Stomach (tissue), 19 donors: Measurements from ENCODE around the gene LMOD2. TPM values are rescaled to one million over a fixed set of nuclear protein-coding genes. Genes with fewer than 3 reads are reported as not detected.

Source experiments
- DNase-seq, 2 donors: peaks; one replicate each; pipeline versions ENCODE4 v3.0.0 to v3.0.0-alpha.2; 2013 to 2019
- H3K27ac ChIP-seq, 5 donors: fragments of 200-600 bp in 4 of 5; sonication (generic) in 4 of 5; one replicate each; pipeline ENCODE4 v1.5.1; 2013 to 2019; ENCODE audit warnings: mild to moderate bottlenecking in 1 of 5, moderate library complexity in 1 of 5
- H3K27me3 ChIP-seq, 3 donors: fragments of 200-600 bp; sonication (generic); one replicate each; pipeline ENCODE4 v1.5.1; 2017 to 2019; ENCODE audit warnings: mixed run types in 1 of 3
- H3K36me3 ChIP-seq, 4 donors: fragments of 200-600 bp; sonication (generic); 1 replicate in 3 of 4; 2 replicates in 1 of 4; pipeline ENCODE4 v1.5.1; 2016 to 2019
- H3K4me1 ChIP-seq, 4 donors: fragments of 200-600 bp; sonication (generic); one replicate each; pipeline ENCODE4 v1.5.1; 2016 to 2019
- H3K4me3 ChIP-seq, 4 donors: fragments of 200-600 bp; sonication (generic) in 3 of 4; one replicate each; pipeline ENCODE4 v1.5.1; 2016 to 2019; ENCODE audit warnings: mild to moderate bottlenecking in 1 of 4
- H3K9me3 ChIP-seq, 4 donors: fragments of 200-600 bp; sonication (generic); one replicate each; pipeline ENCODE4 v1.5.1; 2016 to 2019
- EP300 ChIP-seq: sonication (generic); formaldehyde crosslinking; IDR thresholded peaks from one replicate; pipeline ENCODE4 v1.6.1; 2017; ENCODE audit warnings: antibody characterized with exemption
- POLR2A ChIP-seq, 4 donors: fragments of 450-650 bp; IDR thresholded peaks; one replicate each; pipeline ENCODE4 v1.6.1; 2016; ENCODE audit warnings: antibody characterized with exemption in 4 of 4, control low read depth in 2 of 4, mild to moderate bottlenecking in 1 of 4, moderate library complexity in 1 of 4
- POLR2AphosphoS5 ChIP-seq, 3 donors: sonication (generic); formaldehyde crosslinking; IDR thresholded peaks; one replicate each; pipeline ENCODE4 v1.6.1; 2016; ENCODE audit warnings: antibody characterized with exemption in 3 of 3
- WGBS, 5 donors: extraction: QIAGEN DNeasy Blood & Tissue Kit in 3 of 5; methylation state at CpG; one replicate each; pipeline versions ENCODE4 v1.1.5 to v1.1.7; 2013 to 2018; 5-methylcytosine and 5-hydroxymethylcytosine counted together
- intact Hi-C: fragments of 100-400 bp; cut with DNase I; formaldehyde crosslinking; loops from one replicate; pipeline ENCODE4 v1.15.1; 2023; ENCODE audit warnings: low total_unique reads
- long read RNA-seq, 10 donors: transcript quantifications; one replicate each; lab custom pipeline, GENCODE V29; 2026
- polyA plus RNA-seq, 3 donors: library from polyadenylated mRNA; stranded (reverse); fragments of 200-250 nt; gene quantifications; one replicate each; pipeline ENCODE4 v1.2.3, GENCODE V29; 2013
- total RNA-seq, 5 donors: library from RNA; depleted of rRNA; stranded (reverse); fragments of >200 nt; gene quantifications; one replicate each; pipeline versions ENCODE4 v1.1.0 to v1.2.3, GENCODE V29; 2014 to 2016
- TF ChIP-seq, protein P1 (sequence below), 7 experiments: fragments of 450-650 bp in 4 of 7; fragments of 200-600 bp in 3 of 7; sonication (generic) in 3 of 7; IDR thresholded peaks; one replicate each; pipeline ENCODE4 v1.5.1; 2016 to 2019; ENCODE audit warnings: antibody characterized with exemption in 7 of 7, control low read depth in 2 of 7, mild to moderate bottlenecking in 1 of 7
- donor health status: healthy with polysubstance abuse.
- donor health status: Bipolar disorder and iron deficiency.
- donor health status: healthy.

Gene LMOD2
- total RNA-seq: not detected
- under 1 TPM; 0.05 to 0.46 (median 0.12) TPM for polyA plus RNA-seq
- long read RNA-seq, donor 1: 0 reads
- long read RNA-seq, donor 2: 0 reads
- long read RNA-seq, donor 3: 0 reads
- long read RNA-seq, donor 4: 0 reads
- long read RNA-seq, donor 5: 0 reads
- long read RNA-seq, donor 6: 0 reads
- long read RNA-seq, donor 7: 0 reads
- long read RNA-seq, donor 8: 0 reads
- long read RNA-seq, donor 9: 0 reads
- long read RNA-seq, donor 10: 0 reads

- Histone ChIP-seq H3K4me1 (no peaks in the 10 kb centered on the region), H3K36me3 (no peaks in the 10 kb centered on the region), H3K27ac (no peak within 1 kb of the TSS), H3K4me3 (no peak within 1 kb of the TSS), H3K27me3 (no peaks in the 10 kb centered on the region), H3K9me3 (no peaks in the 10 kb centered on the region)
- TF ChIP-seq POLR2AphosphoS5 (IDR thresholded peaks at IDR 0.05) (no peak), POLR2A (IDR thresholded peaks at IDR 0.05) (no peak), EP300 (no peak)
- TF ChIP-seq, protein P1, sequence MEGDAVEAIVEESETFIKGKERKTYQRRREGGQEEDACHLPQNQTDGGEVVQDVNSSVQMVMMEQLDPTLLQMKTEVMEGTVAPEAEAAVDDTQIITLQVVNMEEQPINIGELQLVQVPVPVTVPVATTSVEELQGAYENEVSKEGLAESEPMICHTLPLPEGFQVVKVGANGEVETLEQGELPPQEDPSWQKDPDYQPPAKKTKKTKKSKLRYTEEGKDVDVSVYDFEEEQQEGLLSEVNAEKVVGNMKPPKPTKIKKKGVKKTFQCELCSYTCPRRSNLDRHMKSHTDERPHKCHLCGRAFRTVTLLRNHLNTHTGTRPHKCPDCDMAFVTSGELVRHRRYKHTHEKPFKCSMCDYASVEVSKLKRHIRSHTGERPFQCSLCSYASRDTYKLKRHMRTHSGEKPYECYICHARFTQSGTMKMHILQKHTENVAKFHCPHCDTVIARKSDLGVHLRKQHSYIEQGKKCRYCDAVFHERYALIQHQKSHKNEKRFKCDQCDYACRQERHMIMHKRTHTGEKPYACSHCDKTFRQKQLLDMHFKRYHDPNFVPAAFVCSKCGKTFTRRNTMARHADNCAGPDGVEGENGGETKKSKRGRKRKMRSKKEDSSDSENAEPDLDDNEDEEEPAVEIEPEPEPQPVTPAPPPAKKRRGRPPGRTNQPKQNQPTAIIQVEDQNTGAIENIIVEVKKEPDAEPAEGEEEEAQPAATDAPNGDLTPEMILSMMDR (IDR thresholded peaks at IDR 0.05): no peak
- DNase-seq: no peak
- intact Hi-C loops: no loop called here
- 71 to 93% (median 81%) methylated on average over 6 of the region's 6 CpGs for WGBS, 5 donors
Observed at GRCh38 chr7:123655614-123656013, at the start of gene LMOD2. Gene LMOD2 (plus strand): TSS chr7:123655866. CDS start chr7:123655964, 98 bp downstream.

GRCh38 chr7:123607423-123607975 is 48.2 kb upstream of the LMOD2 start:
- no peak for DNase-seq
- 68 to 71% (median 69%) methylated on average over 4 of the region's 4 CpGs for WGBS, 5 donors
- intact Hi-C loops: no loop called here
- TF ChIP-seq EP300 (no peak), POLR2A (IDR thresholded peaks at IDR 0.05) (no peak), POLR2AphosphoS5 (IDR thresholded peaks at IDR 0.05) (no peak)
- TF ChIP-seq, protein P1 (IDR thresholded peaks at IDR 0.05): no peak
- Histone ChIP-seq H3K27ac (no peak overlapping the region), H3K9me3 (no peaks in the 10 kb centered on the region), H3K36me3 (no peaks in the 10 kb centered on the region), H3K27me3 (no peaks in the 10 kb centered on the region), H3K4me3 (no peak overlapping the region), H3K4me1 (no peaks in the 10 kb centered on the region)

DNA sequence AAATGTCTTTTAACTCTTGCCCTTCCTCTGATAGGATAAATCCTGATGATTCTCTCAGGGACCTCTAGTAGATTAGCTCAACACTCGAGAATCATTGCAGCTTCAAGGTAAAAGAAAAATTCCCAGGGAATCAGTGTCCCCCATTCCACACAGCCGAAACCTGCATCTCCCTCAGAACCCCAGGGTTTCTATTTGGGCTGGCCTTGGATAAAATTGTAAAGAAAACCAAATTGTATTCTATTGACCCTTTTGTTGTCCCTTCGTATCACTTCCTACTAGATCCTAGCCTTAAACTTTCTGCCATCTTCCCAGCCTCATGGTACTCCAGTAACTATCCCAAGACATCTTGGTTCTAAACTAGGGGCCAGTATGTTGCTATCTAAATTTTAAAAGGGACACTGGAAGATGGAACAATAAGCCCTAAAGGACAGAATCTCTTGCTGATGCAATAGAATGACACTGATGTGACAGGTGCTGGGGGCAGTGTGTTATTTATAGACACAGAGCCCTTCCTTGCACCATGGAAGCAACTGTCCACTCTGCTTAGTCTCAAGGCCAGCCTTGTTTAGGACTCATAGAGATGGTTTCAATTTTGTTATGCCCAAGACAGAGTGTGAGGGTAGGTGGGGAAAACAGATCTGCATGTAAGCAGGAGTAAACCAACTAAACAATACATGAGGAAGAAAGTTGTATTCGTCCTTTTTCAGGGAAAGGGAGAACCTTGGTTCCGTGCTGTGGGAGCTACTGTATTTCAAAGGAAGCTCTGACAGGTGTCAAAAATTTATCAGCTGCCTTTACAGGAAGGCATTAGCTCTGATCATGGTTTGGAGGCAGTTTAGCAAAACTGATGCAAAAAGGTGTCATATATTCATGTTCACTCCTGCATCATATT is 46.4 kb upstream of the LMOD2 start:
- no peaks in the 10 kb centered on the region for H3K27me3 ChIP-seq
- TF ChIP-seq EP300 (no peak), POLR2AphosphoS5 (IDR thresholded peaks at IDR 0.05) (no peak), POLR2A (IDR thresholded peaks at IDR 0.05) (no peak)
- TF ChIP-seq, protein P1 (IDR thresholded peaks at IDR 0.05): no peak
- WGBS, 5 donors: 72 to 83% (median 80%) methylated on average over 5 of the region's 5 CpGs
- no peak overlapping the region for H3K27ac ChIP-seq
- H3K4me3 ChIP-seq: no peak overlapping the region
- H3K36me3 ChIP-seq: no peaks in the 10 kb centered on the region
- DNase-seq: no peak
- intact Hi-C loops: no loop called here
- H3K9me3 ChIP-seq: no peaks in the 10 kb centered on the region
- H3K4me1 ChIP-seq: no peaks in the 10 kb centered on the region

- H3K9me3 ChIP-seq: no peaks in the 10 kb centered on the region
- WGBS, 5 donors: 77 to 88% (median 80%) methylated on average over 2 of the region's 2 CpGs
- peaks cover 0 to under 1% (median 0%) of the 10 kb centered on the region in 4 donors for H3K4me1 ChIP-seq
- H3K27ac ChIP-seq: no peak overlapping the region
- no peaks in the 10 kb centered on the region for H3K36me3 ChIP-seq
- H3K27me3 ChIP-seq: no peaks in the 10 kb centered on the region
- TF ChIP-seq POLR2A (IDR thresholded peaks at IDR 0.05): no peak
- TF ChIP-seq, protein P1 (IDR thresholded peaks at IDR 0.05): no peak
- no peak for TF ChIP-seq EP300
- no peak for TF ChIP-seq POLR2AphosphoS5 (IDR thresholded peaks at IDR 0.05)
- DNase-seq: no peak
- H3K4me3 ChIP-seq: no peak overlapping the region
- intact Hi-C loops: no loop called here
Observed at GRCh38 chr7:123609883-123610239, 45.8 kb upstream of the LMOD2 start.
